Measurements from ENCODE around the gene HMGB2. TPM values are rescaled to one million over a fixed set of nuclear protein-coding genes. Genes with fewer than 3 reads are reported as not detected.
A peak's percentile ranks its signal among the peaks of the same experiment; 100 is the strongest.

The HMGB2 gene
- total RNA-seq, 1 experiment from 2014 or later, result 278 TPM

DNA sequence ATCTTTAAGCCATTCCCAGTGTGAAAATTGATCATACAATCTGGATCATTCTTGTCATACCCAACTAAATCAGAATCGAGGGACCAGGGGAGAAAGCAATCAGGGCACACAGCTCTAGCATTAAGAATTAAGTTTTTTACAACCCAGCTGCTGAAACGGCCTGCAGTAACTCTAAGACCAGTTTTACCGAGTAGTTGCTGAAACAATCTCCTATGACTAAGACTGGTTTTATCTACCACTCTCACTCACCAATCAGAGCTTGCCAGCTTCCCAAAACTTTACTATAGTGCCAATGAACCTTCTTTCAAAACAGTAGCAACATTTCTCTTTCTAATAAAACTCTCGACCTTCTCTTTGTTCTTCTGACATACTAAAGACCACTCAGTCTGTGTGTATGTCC, 33.8 kb upstream of the HMGB2 start:
- peaks cover 13 to 16% of the 10 kb centered on the region in 2 experiments; a peak in 3 of 4 replicates for H3K4me1 Mint-ChIP-seq
- Histone ChIP-seq H2AFZ (ENCODE audit: low read length) (no peak overlapping the region), H3K79me2 (ENCODE audit: insufficient read depth, low read length) (no peaks in the 10 kb centered on the region), H3K4ac (ENCODE audit: low read depth, low read length) (no peak overlapping the region), H2AK5ac (ENCODE audit: insufficient read length, low read length) (no peak overlapping the region), H4K8ac (replicated peaks; ENCODE audit: insufficient read length, low read depth, low read length) (no peak overlapping the region), H3T11ph (ENCODE audit: low read length) (no peak overlapping the region), H2BK5ac (ENCODE audit: insufficient read length, low read length) (no peak overlapping the region), H2BK15ac (ENCODE audit: low read depth, low read length) (no peak overlapping the region), H4K5ac (ENCODE audit: insufficient read length, low read depth, low read length) (no peak overlapping the region), H3K23ac (ENCODE audit: insufficient read length, low read depth, low read length) (no peak overlapping the region), H3K9me3 (ENCODE audit: control insufficient read depth, low read depth, low read length) (no peaks in the 10 kb centered on the region), H3K9ac (ENCODE audit: extremely low read depth, insufficient read length, low read length) (no peak overlapping the region), H4K91ac (ENCODE audit: insufficient read length, low read depth, low read length) (no peak overlapping the region), H3K27ac (ENCODE audit: insufficient read length, low read depth, low read length) (no peak overlapping the region), H2BK12ac (ENCODE audit: insufficient read length, low read depth, low read length) (no peak overlapping the region), H3K4me1 (ENCODE audit: insufficient read depth, low read length) (no peaks in the 10 kb centered on the region), H2BK120ac (ENCODE audit: low read depth, low read length, poor library complexity, severe bottlenecking) (no peak overlapping the region), H3K18ac (ENCODE audit: insufficient read length, low read depth, low read length) (no peak overlapping the region), H3K27me3 (ENCODE audit: insufficient read depth, low read length) (no peaks in the 10 kb centered on the region), H3K14ac (ENCODE audit: insufficient read depth, low read length) (no peak overlapping the region), H3K56ac (ENCODE audit: insufficient read length, low read depth, low read length) (no peak overlapping the region), H3K4me2 (ENCODE audit: insufficient read depth, insufficient read length, low read length) (no peak overlapping the region), H3K79me1 (ENCODE audit: insufficient read depth, low read depth, low read length, poor library complexity, severe bottlenecking) (no peaks in the 10 kb centered on the region), H3K23me2 (ENCODE audit: insufficient read length, low read depth, low read length, poor library complexity, severe bottlenecking) (peaks cover 5% of the 10 kb centered on the region), H2BK20ac (ENCODE audit: low read depth, low read length, poor library complexity, severe bottlenecking) (no peak overlapping the region), H4K20me1 (ENCODE audit: control insufficient read depth, insufficient read depth, insufficient read length) (no peaks in the 10 kb centered on the region)
- WGBS (ENCODE audit: extremely low coverage, insufficient read length, low lambda C conversion rate), result 100% methylated on average over 1 of the region's 4 CpGs
- H3K9me3 Mint-ChIP-seq, result no peaks in the 10 kb centered on the region
- peak overlapping the region in 1 of 3 experiments; percentile 28; a peak in 1 of 7 replicates for H3K27ac Mint-ChIP-seq
- 0 out of 5 replicates have a peak overlapping the region, but pooled peaks of 1 of the 2 experiments have one; percentile 36 for H3K4me3 Mint-ChIP-seq
- TF ChIP-seq, protein P1, sequence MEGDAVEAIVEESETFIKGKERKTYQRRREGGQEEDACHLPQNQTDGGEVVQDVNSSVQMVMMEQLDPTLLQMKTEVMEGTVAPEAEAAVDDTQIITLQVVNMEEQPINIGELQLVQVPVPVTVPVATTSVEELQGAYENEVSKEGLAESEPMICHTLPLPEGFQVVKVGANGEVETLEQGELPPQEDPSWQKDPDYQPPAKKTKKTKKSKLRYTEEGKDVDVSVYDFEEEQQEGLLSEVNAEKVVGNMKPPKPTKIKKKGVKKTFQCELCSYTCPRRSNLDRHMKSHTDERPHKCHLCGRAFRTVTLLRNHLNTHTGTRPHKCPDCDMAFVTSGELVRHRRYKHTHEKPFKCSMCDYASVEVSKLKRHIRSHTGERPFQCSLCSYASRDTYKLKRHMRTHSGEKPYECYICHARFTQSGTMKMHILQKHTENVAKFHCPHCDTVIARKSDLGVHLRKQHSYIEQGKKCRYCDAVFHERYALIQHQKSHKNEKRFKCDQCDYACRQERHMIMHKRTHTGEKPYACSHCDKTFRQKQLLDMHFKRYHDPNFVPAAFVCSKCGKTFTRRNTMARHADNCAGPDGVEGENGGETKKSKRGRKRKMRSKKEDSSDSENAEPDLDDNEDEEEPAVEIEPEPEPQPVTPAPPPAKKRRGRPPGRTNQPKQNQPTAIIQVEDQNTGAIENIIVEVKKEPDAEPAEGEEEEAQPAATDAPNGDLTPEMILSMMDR (conservative IDR thresholded peaks at IDR 0.05), result no peak
- H3K27me3 Mint-ChIP-seq (ENCODE audit: low read depth), result no peaks in the 10 kb centered on the region
- H3K36me3 Mint-ChIP-seq (ENCODE audit: insufficient read depth in 1 of 3, low read depth in 3 of 3), result peaks cover 0 to 2% (median under 1%) of the 10 kb centered on the region in 3 experiments; a peak in 1 of 7 replicates
- DNase-seq, result no peak

All from H9 (cell line).